Measurements from ENCODE around the gene ADH4.

Gene ADH4

DNA sequence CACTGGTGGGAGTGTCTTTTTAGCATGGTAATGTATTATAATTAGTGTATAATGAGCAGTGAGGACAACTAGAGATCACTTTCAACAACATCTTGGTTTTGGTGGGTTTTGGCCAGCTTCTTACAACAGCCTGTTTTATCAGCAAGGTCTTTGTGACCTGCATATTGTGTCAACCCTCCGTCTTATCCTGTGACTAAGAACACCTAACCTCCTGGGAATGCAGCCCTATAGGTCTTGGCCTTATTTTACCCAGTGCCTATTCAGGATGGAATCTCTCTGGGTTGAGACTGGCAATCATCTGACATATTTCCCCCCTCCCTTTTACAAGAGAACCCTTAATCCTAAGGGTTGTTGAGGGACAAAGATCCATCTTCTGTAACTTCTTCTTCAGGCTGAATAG is 21.9 kb upstream of the ADH4 start:
- TF ChIP-seq CTCF (IDR thresholded peaks at IDR 0.05) = no peak

- no peak for TF ChIP-seq CTCF (IDR thresholded peaks at IDR 0.05)
Observed at GRCh38 chr4:99161373-99162099, 17.4 kb upstream of the ADH4 start.

DNA sequence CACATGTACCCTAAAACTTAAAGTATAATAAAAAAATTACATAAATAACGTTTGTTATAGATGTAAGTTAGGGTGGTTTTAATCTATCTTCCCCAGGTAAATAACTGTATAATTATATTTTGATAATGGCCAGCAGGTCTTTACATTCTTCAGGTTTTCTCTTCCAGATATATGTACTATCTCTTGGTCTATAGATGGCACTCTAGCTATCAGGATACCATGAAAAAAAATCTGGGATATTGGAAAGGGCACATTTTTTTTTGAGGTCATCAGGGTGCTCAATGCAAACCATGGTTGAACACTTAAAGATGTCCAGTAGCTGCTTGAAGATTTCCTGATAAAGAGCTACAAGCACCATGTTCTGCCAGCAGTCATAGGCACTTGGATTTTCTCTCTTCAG is 15.6 kb upstream of the ADH4 start:
- peak; percentile 27; the same call in 1 of the 2 replicates for TF ChIP-seq CTCF (IDR thresholded peaks at IDR 0.05)

DNA sequence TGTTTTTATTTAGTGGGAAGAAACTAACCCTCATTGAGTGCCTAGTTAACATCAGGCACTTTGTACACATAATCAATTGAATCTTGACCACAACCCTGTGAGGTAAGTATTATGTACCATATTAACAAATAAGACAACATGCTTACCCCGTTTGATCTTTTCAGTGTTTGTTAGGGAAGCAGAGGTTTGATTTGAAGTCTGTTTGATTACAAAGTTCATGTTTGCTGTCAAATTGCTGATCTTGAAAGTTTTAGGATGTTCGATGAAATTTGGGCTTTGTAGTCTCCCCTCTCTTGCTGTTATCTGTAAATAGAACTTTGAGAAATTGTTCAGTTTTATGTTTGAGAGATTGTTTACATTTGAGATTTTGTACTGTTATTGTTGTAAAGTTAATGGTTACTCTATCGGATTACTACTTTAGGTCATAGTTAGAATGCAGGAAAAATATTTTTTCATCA is 13.4 kb upstream of the ADH4 start:
- no peak for TF ChIP-seq CTCF (IDR thresholded peaks at IDR 0.05)

- no peak for TF ChIP-seq CTCF (IDR thresholded peaks at IDR 0.05)
Observed at GRCh38 chr4:99156992-99157391, 12.9 kb upstream of the ADH4 start.

DNA sequence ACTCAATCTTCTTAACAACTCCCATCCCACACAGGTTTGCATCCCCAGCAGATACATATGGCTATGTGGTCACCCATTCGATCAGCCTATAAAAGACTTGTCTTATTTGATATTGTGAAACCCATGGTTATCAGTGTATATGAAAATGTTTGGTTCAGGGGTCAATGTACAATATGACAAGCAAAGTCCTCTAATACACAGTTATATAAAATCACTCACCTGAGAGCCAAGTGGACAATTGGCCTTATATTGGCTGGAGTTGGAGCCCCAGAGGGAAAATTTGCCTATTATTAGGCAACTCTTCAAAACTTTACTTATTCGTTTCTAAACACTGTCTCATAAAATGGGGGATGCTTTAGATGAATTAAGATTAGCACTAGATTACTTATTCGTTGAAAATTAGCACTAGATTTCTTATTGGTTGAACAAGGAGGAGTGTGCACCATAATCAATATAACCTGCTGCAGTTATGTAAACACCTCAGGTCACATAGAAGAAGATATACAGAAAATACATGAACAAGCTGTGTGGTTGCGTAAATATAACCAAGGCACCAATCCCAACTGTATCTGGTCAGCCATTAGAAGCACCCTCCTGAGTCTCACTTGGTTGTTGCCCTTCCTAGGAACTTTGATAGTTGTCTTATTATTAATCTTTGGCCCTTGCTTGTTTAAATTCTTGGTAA is 10.7 kb upstream of the ADH4 start:
- TF ChIP-seq CTCF (IDR thresholded peaks at IDR 0.05) = no peak

DNA sequence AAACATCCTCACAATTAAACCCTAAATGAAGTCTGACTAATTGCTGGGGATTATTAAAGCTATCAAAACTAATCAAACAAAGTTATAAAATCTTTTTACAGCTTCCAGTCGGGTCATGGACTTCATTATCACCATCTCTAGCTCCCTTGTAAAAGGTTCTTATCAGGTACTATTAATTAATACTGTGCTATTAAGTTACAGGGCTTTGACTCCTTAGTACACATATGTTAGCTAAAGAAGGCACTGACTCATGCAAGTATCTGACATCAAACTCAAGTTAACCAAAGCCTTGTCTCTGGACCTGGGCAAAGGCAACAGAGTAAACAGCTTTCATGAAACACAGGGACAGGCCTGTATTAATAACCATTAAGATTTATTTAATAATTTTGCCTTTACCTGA is 7.9 kb upstream of the ADH4 start:
- no peak for TF ChIP-seq CTCF (IDR thresholded peaks at IDR 0.05)
